Liver (tissue), 9 donors: ENCODE data around the gene GAPDH. TPM values are rescaled to one million over a fixed set of nuclear protein-coding genes. Genes with fewer than 3 reads are reported as not detected.
A peak's percentile ranks its signal among the peaks of the same experiment; 100 is the strongest.
"Not testable (repeated sequence)": the region's sequence is repeated elsewhere in the genome, so short reads cannot be mapped to it uniquely, and the experiment has no call there.

ENCODE experiments used
- DNase-seq: peaks from one replicate; pipeline ENCODE4 v3.0.0-alpha.2; 2017; ENCODE audit warnings: low spot score
- H3K27ac ChIP-seq, 2 donors: one replicate each; pipeline ENCODE4 v1.7.0; 2013; ENCODE audit warnings: inconsistent platforms in 2 of 2, low read length in 2 of 2, control low read depth in 1 of 2, low read depth in 1 of 2, mild to moderate bottlenecking in 1 of 2
- H3K27me3 ChIP-seq, 4 donors: one replicate each; pipeline versions ENCODE4 v1.6.1 to v1.7.0; 2013; ENCODE audit warnings: low read length in 3 of 4, inconsistent platforms in 1 of 4, mild to moderate bottlenecking in 1 of 4, moderate library complexity in 1 of 4; ENCODE audit not compliant: control insufficient read depth in 4 of 4, insufficient read depth in 4 of 4
- H3K36me3 ChIP-seq, 4 donors: one replicate each; pipeline versions ENCODE4 v1.6.1 to v1.7.0; 2013; ENCODE audit warnings: low read length in 3 of 4, mild to moderate bottlenecking in 3 of 4, low read depth in 1 of 4, moderate library complexity in 1 of 4; ENCODE audit not compliant: control insufficient read depth in 4 of 4, insufficient read depth in 3 of 4
- H3K4me1 ChIP-seq, 4 donors: one replicate each; pipeline versions ENCODE4 v1.6.1 to v1.7.0; 2013; ENCODE audit warnings: low read length in 3 of 4, mild to moderate bottlenecking in 3 of 4, moderate library complexity in 1 of 4; ENCODE audit not compliant: control insufficient read depth in 4 of 4, insufficient read depth in 4 of 4
- H3K4me3 ChIP-seq, 3 donors: one replicate each; pipeline versions ENCODE4 v1.6.1 to v1.7.0; 2013; ENCODE audit warnings: low read length in 3 of 3, control low read depth in 1 of 3, low read depth in 1 of 3, mild to moderate bottlenecking in 1 of 3
- H3K9ac ChIP-seq, 2 donors: one replicate each; pipeline ENCODE4 v1.7.0; 2013; ENCODE audit warnings: low read length in 2 of 2, mild to moderate bottlenecking in 2 of 2, moderate library complexity in 2 of 2, control low read depth in 1 of 2, low read depth in 1 of 2
- H3K9me3 ChIP-seq, 4 donors: one replicate each; pipeline versions ENCODE4 v1.6.1 to v1.7.0; 2013; ENCODE audit warnings: low read length in 3 of 4; ENCODE audit not compliant: control insufficient read depth in 4 of 4
- ATF3 ChIP-seq: IDR thresholded peaks from 2 replicates; pipeline ENCODE4 v1.6.1; 2016; ENCODE audit warnings: antibody characterized with exemption
- CTCF ChIP-seq: fragments of 150-350 bp; IDR thresholded peaks from 2 replicates; pipeline ENCODE4 v1.5.1; 2017; ENCODE audit warnings: improper control_type of control experiment, low read depth, low read length; ENCODE audit not compliant: missing input control
- EGR1 ChIP-seq, 2 donors: IDR thresholded peaks; 2 replicates each; pipeline ENCODE4 v1.6.1; 2016 to 2018; ENCODE audit warnings: antibody characterized with exemption in 2 of 2, low read depth in 2 of 2
- FOXA1 ChIP-seq: IDR thresholded peaks from 2 replicates; pipeline ENCODE4 v1.6.1; 2016; ENCODE audit warnings: antibody characterized with exemption
- FOXA2 ChIP-seq: IDR thresholded peaks from 2 replicates; pipeline ENCODE4 v1.6.1; 2016; ENCODE audit warnings: antibody characterized with exemption
- GABPA ChIP-seq, 2 donors: IDR thresholded peaks in 1 of 2; conservative IDR thresholded peaks in 1 of 2; 2 replicates each; pipeline ENCODE4 v1.6.1; 2016; ENCODE audit warnings: antibody characterized with exemption in 2 of 2, mild to moderate bottlenecking in 1 of 2, moderate library complexity in 1 of 2
- HNF4A ChIP-seq, 2 donors: conservative IDR thresholded peaks; 2 replicates each; pipeline ENCODE4 v1.6.1; 2016; ENCODE audit warnings: antibody characterized with exemption in 2 of 2, mild to moderate bottlenecking in 2 of 2
- HNF4G ChIP-seq: IDR thresholded peaks from 2 replicates; pipeline ENCODE4 v1.6.1; 2016; ENCODE audit warnings: antibody characterized with exemption
- JUND ChIP-seq, 2 donors: IDR thresholded peaks; 2 replicates each; pipeline ENCODE4 v1.6.1; 2016; ENCODE audit warnings: antibody characterized with exemption in 2 of 2
- MAX ChIP-seq: IDR thresholded peaks from 2 replicates; pipeline ENCODE4 v1.6.1; 2016; ENCODE audit warnings: antibody characterized with exemption
- NR2F2 ChIP-seq: IDR thresholded peaks from 2 replicates; pipeline ENCODE4 v1.6.1; 2016; ENCODE audit warnings: antibody characterized with exemption
- RAD21 ChIP-seq, 2 donors: IDR thresholded peaks; 2 replicates each; pipeline ENCODE4 v1.6.1; 2016; ENCODE audit warnings: antibody characterized with exemption in 2 of 2, mild to moderate bottlenecking in 2 of 2
- REST ChIP-seq: IDR thresholded peaks from 2 replicates; pipeline ENCODE4 v1.6.1; 2016; ENCODE audit warnings: antibody characterized with exemption, mild to moderate bottlenecking
- RXRA ChIP-seq, 2 donors: IDR thresholded peaks; 2 replicates each; pipeline ENCODE4 v1.6.1; 2017 to 2018; ENCODE audit warnings: antibody characterized with exemption in 2 of 2, mild to moderate bottlenecking in 1 of 2
- SP1 ChIP-seq: IDR thresholded peaks from 2 replicates; pipeline ENCODE4 v1.6.1; 2018; ENCODE audit warnings: antibody characterized with exemption, mild to moderate bottlenecking
- TAF1 ChIP-seq: conservative IDR thresholded peaks from 2 replicates; pipeline ENCODE4 v1.6.1; 2016; ENCODE audit warnings: antibody characterized with exemption, mild to moderate bottlenecking
- YY1 ChIP-seq: IDR thresholded peaks from 2 replicates; pipeline ENCODE4 v1.6.1; 2016; ENCODE audit warnings: antibody characterized with exemption, mild to moderate bottlenecking
- ZBTB33 ChIP-seq: IDR thresholded peaks from 2 replicates; pipeline ENCODE4 v1.6.1; 2016; ENCODE audit warnings: antibody characterized with exemption
- WGBS: extraction: QIAGEN DNeasy Blood & Tissue Kit; methylation state at CpG from one replicate; pipeline ENCODE4 v1.1.7; 2013; 5-methylcytosine and 5-hydroxymethylcytosine counted together
- polyA plus RNA-seq, 2 donors: library from polyadenylated mRNA; stranded (reverse) in 1 of 2; unstranded in 1 of 2; fragments of 200-250 nt in 1 of 2; fragments of >200 nt in 1 of 2; fragmentation: Nextera tagmentation in 1 of 2; extraction: Ambion mirVana in 1 of 2; gene quantifications; one replicate each; pipeline versions ENCODE4 v1.2.1 to v1.2.3, GENCODE V29; 2013 to 2015
- total RNA-seq, 2 donors: library from RNA; depleted of rRNA; stranded (reverse); fragments of >200 nt; gene quantifications; one replicate each; pipeline ENCODE4 v1.2.3, GENCODE V29; 2014
- donor health status: healthy.
- donor health status: healthy.
- donor health status: healthy.
- donor health status: healthy.
- donor health status: healthy.

Gene GAPDH
- total and polyA plus RNA-seq, 4 donors, result 1,234 to 2,082 (median 1,344) TPM

- TF ChIP-seq RXRA (IDR thresholded peaks at IDR 0.05), result no peak
- no peak for TF ChIP-seq FOXA2
- no peak for TF ChIP-seq HNF4G
- no peak for TF ChIP-seq YY1
- no peak for TF ChIP-seq RAD21 (IDR thresholded peaks at IDR 0.05)
- TF ChIP-seq EGR1 (IDR thresholded peaks at IDR 0.05; ENCODE audit: low read depth in 2 of 2), result no peak
- no peak for TF ChIP-seq REST
- TF ChIP-seq JUND (IDR thresholded peaks at IDR 0.05), result no peak
- TF ChIP-seq GABPA (IDR thresholded peaks at IDR 0.05 in 1 of 2, conservative IDR thresholded peaks at IDR 0.05 in 1 of 2), result no peak
- TF ChIP-seq ATF3, result no peak
- TF ChIP-seq NR2F2, result no peak
- TF ChIP-seq FOXA1, result no peak
- TF ChIP-seq HNF4A (conservative IDR thresholded peaks at IDR 0.05), result no peak
- Histone ChIP-seq H3K9ac (no peak overlapping the region), H3K27me3 (no peaks in the 10 kb centered on the region), H3K4me1 (peaks cover 2 to 32% (median 20%) of the 10 kb centered on the region in 4 donors), H3K9me3 (no peaks in the 10 kb centered on the region), H3K27ac (no peak overlapping the region), H3K36me3 (peaks cover 2 to 24% (median 6%) of the 10 kb centered on the region in 4 donors), H3K4me3 (peak overlapping the region in 1 of 3 donors; percentile 77)
- WGBS, result 81% methylated on average over 1 of the region's 1 CpG
- DNase-seq, result no peak
Measured at GRCh38 chr12:6494968-6495367, 39.3 kb upstream of the GAPDH start.

GRCh38 chr12:6497291-6497690 lies 37.0 kb upstream of the GAPDH start:
- not testable (repeated sequence) for H3K9me3 ChIP-seq, H3K4me3 ChIP-seq, DNase-seq, H3K9ac ChIP-seq, H3K27ac ChIP-seq, H3K27me3 ChIP-seq
- H3K4me1 ChIP-seq, result peaks cover 1 to 27% (median 16%) of the 10 kb centered on the region in 4 donors
- H3K36me3 ChIP-seq, result peaks cover 0 to 26% (median 7%) of the 10 kb centered on the region in 4 donors
- WGBS, result 93% methylated on average over 3 of the region's 3 CpGs

- no peaks in the 10 kb centered on the region for H3K9me3 ChIP-seq
- 93% methylated on average over 2 of the region's 2 CpGs for whole genome bisulfite sequencing
- peaks cover 2 to 23% (median 10%) of the 10 kb centered on the region in 4 donors for H3K36me3 ChIP-seq
- no peak overlapping the region for H3K4me3 ChIP-seq
- no peak overlapping the region for H3K27ac ChIP-seq
- H3K27me3 ChIP-seq, result no peaks in the 10 kb centered on the region
- DNase-seq, result no peak
- H3K4me1 ChIP-seq, result peaks cover 0 to 3% (median 0%) of the 10 kb centered on the region in 4 donors
- no peak overlapping the region for H3K9ac ChIP-seq
- TF ChIP-seq HNF4G (no peak), TAF1 (no peak), SP1 (no peak), ATF3 (no peak), NR2F2 (no peak), RXRA (IDR thresholded peaks at IDR 0.05) (no peak), FOXA1 (no peak), CTCF (no peak), MAX (no peak), EGR1 (IDR thresholded peaks at IDR 0.05; ENCODE audit: low read depth in 2 of 2) (no peak), JUND (IDR thresholded peaks at IDR 0.05) (no peak), ZBTB33 (no peak), GABPA (IDR thresholded peaks at IDR 0.05 in 1 of 2, conservative IDR thresholded peaks at IDR 0.05 in 1 of 2) (no peak)
Measured at GRCh38 chr12:6500466-6500865, 33.9 kb upstream of the GAPDH start.
